Embryonic facial prominence (tissue), 1 donor: ENCODE measurements around the gene BANF2.
"Not testable (repeated sequence)": the region's sequence is repeated elsewhere in the genome, so short reads cannot be mapped to it uniquely, and the experiment has no call there.

Source experiments
- DNase-seq: peaks from one replicate; pipeline ENCODE4 v3.0.0-alpha.2; 2016; ENCODE audit errors: extremely low spot score

BANF2 gene

GRCh38 chr20:17699931-17700351 is at the start of gene BANF2:
Gene BANF2 (plus strand): TSS chr20:17699966. CDS start chr20:17725026, 25,060 bp downstream.
- DNase-seq = no peak

- no peak for DNase-seq
Measured at GRCh38 chr20:17650301-17651128, 49.3 kb upstream of the BANF2 start.

- no peak for DNase-seq
Measured at GRCh38 chr20:17651129-17651759, 48.5 kb upstream of the BANF2 start.

- no peak for DNase-seq
Measured at GRCh38 chr20:17651760-17652388, 47.9 kb upstream of the BANF2 start.

GRCh38 chr20:17652411-17652810 is 47.4 kb upstream of the BANF2 start:
- DNase-seq = no peak

- DNase-seq = no peak
Measured at GRCh38 chr20:17653835-17654648, 45.7 kb upstream of the BANF2 start.

- no peak for DNase-seq
Measured at GRCh38 chr20:17654649-17655285, 45.0 kb upstream of the BANF2 start.

- DNase-seq = no peak
Measured at GRCh38 chr20:17655286-17655651, 44.5 kb upstream of the BANF2 start.

GRCh38 chr20:17655865-17656479 is 43.8 kb upstream of the BANF2 start:
- DNase-seq = no peak

GRCh38 chr20:17657079-17657825 is 42.5 kb upstream of the BANF2 start:
- DNase-seq = no peak

GRCh38 chr20:17657898-17658647 is 41.7 kb upstream of the BANF2 start:
- no peak for DNase-seq

- no peak for DNase-seq
Measured at GRCh38 chr20:17658648-17658993, 41.1 kb upstream of the BANF2 start.

GRCh38 chr20:17659344-17659743 is 40.4 kb upstream of the BANF2 start:
- DNase-seq = not testable (repeated sequence)

GRCh38 chr20:17659801-17660200 is 40.0 kb upstream of the BANF2 start:
- no peak for DNase-seq

GRCh38 chr20:17660667-17661066 is 39.1 kb upstream of the BANF2 start:
- DNase-seq = no peak

- DNase-seq = no peak
Measured at GRCh38 chr20:17661121-17661744, 38.5 kb upstream of the BANF2 start.

- no peak for DNase-seq
Measured at GRCh38 chr20:17662333-17663039, 37.3 kb upstream of the BANF2 start.

GRCh38 chr20:17663040-17663399 is 36.7 kb upstream of the BANF2 start:
- DNase-seq = no peak

GRCh38 chr20:17663486-17663885 is 36.3 kb upstream of the BANF2 start:
- DNase-seq = no peak
